Testis (tissue), 2 donors: Measurements from ENCODE around the gene TAMM41.

Source experiments
- POLR2A ChIP-seq: fragments of 450-650 bp; IDR thresholded peaks from one replicate; pipeline ENCODE4 v1.6.1; 2017; ENCODE audit warnings: antibody characterized with exemption, mild to moderate bottlenecking, moderate library complexity
- TF ChIP-seq, protein P1 (sequence below), 3 experiments: fragments of 450-650 bp in 2 of 3; fragments of 200-600 bp in 1 of 3; sonication (generic) in 1 of 3; IDR thresholded peaks; one replicate each; pipeline ENCODE4 v1.5.1; 2016 to 2019; ENCODE audit warnings: antibody characterized with exemption in 3 of 3, mild to moderate bottlenecking in 2 of 3, moderate library complexity in 1 of 3

DNA sequence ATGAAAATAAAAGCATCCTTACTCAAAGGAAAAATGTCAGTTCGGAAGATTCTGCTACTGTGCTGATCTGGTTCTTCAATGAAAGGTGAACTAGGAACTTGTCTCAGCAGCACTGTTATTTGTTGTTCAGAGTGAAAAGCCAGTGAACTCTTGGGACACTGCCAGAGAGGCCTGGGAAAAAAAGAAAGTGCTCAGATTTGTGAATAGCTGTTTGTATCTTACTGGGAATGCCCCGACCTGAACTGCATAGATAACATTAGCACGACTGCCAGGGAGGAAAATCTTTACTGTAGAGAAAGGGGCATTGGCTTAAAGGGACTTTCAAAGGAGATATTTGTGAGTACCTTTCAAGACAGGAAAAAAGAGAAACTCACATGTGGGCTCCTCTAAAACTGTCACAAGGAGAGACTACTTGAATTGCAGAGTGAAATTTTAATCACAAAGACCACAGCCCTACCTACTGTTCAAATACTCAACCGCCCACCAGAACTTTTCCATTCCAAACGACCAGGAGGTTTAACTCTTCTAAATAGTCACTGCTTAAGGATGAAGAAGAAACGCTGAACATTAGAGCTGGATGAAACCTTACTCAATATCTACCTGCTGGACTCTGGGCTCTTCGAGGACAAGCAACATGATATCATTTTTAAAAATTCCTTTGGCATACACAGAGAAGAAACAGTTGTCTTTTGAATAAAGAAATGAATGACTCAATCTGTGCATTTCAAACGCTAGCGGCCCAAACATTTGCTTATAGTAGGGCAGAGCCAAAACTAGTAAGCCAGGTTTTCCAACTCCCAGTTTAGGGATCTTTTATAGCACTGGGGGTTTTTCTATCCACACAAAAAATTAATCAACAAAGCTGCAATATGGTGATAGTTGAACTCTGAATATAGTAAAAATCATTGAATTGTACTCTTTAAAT, 13.4 kb downstream of the TAMM41 start:
- TF ChIP-seq, protein P1, sequence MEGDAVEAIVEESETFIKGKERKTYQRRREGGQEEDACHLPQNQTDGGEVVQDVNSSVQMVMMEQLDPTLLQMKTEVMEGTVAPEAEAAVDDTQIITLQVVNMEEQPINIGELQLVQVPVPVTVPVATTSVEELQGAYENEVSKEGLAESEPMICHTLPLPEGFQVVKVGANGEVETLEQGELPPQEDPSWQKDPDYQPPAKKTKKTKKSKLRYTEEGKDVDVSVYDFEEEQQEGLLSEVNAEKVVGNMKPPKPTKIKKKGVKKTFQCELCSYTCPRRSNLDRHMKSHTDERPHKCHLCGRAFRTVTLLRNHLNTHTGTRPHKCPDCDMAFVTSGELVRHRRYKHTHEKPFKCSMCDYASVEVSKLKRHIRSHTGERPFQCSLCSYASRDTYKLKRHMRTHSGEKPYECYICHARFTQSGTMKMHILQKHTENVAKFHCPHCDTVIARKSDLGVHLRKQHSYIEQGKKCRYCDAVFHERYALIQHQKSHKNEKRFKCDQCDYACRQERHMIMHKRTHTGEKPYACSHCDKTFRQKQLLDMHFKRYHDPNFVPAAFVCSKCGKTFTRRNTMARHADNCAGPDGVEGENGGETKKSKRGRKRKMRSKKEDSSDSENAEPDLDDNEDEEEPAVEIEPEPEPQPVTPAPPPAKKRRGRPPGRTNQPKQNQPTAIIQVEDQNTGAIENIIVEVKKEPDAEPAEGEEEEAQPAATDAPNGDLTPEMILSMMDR (IDR thresholded peaks at IDR 0.05) = no peak
- no peak for TF ChIP-seq POLR2A
